Measurements from ENCODE around the gene TLCD5. TPM values are rescaled to one million over a fixed set of nuclear protein-coding genes. Genes with fewer than 3 reads are reported as not detected.

The TLCD5 gene
- total RNA-seq, 3 donors from 2014 or later, result 0.46 to 3.8 (median 0.51) TPM

- intact Hi-C loops (cut with DNase I, micrococcal nuclease), result loop anchor here in 1 of 2 donors (10.0 kb wide), 1 partner anchor 110 kb away; no protein-coding TSS in a partner anchor
- peaks cover 14% of the 10 kb centered on the region for H3K4me1 ChIP-seq (ENCODE audit: low read depth)
Observed at GRCh38 chr11:120334332-120334731, 9.2 kb downstream of the TLCD5 start.

GRCh38 chr11:120334894-120335462 lies 9.9 kb downstream of the TLCD5 start:
- no peaks in the 10 kb centered on the region for H3K36me3 ChIP-seq (ENCODE audit: low read depth)
- ATAC-seq (peak; percentile 37), DNase-seq (peak in 1 of 3 donors; percentile 94)
- no peak overlapping the region for H3K4me3 ChIP-seq
- intact Hi-C loops (cut with DNase I, micrococcal nuclease), result loop anchor here in 1 of 2 donors (10.0 kb wide), 1 partner anchor 110 kb away; no protein-coding TSS in a partner anchor
- peaks cover 21% of the 10 kb centered on the region for H3K4me1 ChIP-seq (ENCODE audit: low read depth)
- no peaks in the 10 kb centered on the region for H3K9me3 ChIP-seq
- TF ChIP-seq CTCF (IDR thresholded peaks at IDR 0.05), result peak; percentile 57

More at GRCh38 chr11:120334332-120334731, 9.2 kb downstream of the TLCD5 start:
- Histone ChIP-seq H3K9me3 (no peaks in the 10 kb centered on the region), H3K4me3 (no peak overlapping the region), H3K36me3 (ENCODE audit: low read depth) (no peaks in the 10 kb centered on the region)
- ATAC-seq (no peak), DNase-seq (no peak)
- no peak for TF ChIP-seq CTCF (IDR thresholded peaks at IDR 0.05)

DNA sequence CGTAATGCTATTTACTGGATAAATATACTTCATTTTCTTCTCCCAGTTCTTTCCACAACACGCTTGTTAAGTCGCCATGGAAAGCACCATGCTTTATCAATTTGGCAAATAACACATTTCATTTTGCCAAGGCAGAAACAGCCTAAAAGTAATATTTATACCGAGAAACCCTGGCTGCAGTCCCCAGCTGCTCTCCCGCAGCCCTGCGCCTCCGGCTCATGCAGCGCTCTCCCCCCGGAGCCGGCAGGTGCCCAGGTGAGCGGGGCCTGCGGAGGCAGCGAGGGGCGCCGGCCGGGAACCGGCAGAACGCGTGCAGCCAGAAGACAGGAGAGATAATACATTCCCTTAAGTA lies 10.4 kb downstream of the TLCD5 start:
- ATAC-seq (peak; percentile 28), DNase-seq (no peak)
- no peak for TF ChIP-seq CTCF (IDR thresholded peaks at IDR 0.05)
- no peaks in the 10 kb centered on the region for H3K36me3 ChIP-seq (ENCODE audit: low read depth)
- H3K4me3 ChIP-seq, result peak overlapping the region; percentile 62
- no peaks in the 10 kb centered on the region for H3K9me3 ChIP-seq
- H3K4me1 ChIP-seq (ENCODE audit: low read depth), result peaks cover 25% of the 10 kb centered on the region
- intact Hi-C loops (cut with DNase I, micrococcal nuclease), result loop anchor here in 1 of 2 donors (10.0 kb wide), 1 partner anchor 109 kb away; no protein-coding TSS in a partner anchor

GRCh38 chr11:120335908-120336640 lies 11.0 kb downstream of the TLCD5 start, which contains the start of gene ARHGEF12:
ARHGEF12 (plus strand) TSS chr11:120336413; CDS start chr11:120337244, 831 bp downstream.
- Histone ChIP-seq H3K4me3 (peak within 1 kb of the TSS; percentile 62), H3K36me3 (ENCODE audit: low read depth) (no peaks in the 10 kb centered on the region), H3K4me1 (ENCODE audit: low read depth) (peaks cover 29% of the 10 kb centered on the region), H3K9me3 (no peaks in the 10 kb centered on the region)
- DNase-seq (peak; percentile 96 to 97 (median 97)), ATAC-seq (peak; percentile 87)
- intact Hi-C loops (cut with DNase I, micrococcal nuclease), result loop anchor here in 1 of 2 donors (10.0 kb wide), 1 partner anchor 109 kb away; no protein-coding TSS in a partner anchor
- TF ChIP-seq CTCF (IDR thresholded peaks at IDR 0.05), result no peak

DNA sequence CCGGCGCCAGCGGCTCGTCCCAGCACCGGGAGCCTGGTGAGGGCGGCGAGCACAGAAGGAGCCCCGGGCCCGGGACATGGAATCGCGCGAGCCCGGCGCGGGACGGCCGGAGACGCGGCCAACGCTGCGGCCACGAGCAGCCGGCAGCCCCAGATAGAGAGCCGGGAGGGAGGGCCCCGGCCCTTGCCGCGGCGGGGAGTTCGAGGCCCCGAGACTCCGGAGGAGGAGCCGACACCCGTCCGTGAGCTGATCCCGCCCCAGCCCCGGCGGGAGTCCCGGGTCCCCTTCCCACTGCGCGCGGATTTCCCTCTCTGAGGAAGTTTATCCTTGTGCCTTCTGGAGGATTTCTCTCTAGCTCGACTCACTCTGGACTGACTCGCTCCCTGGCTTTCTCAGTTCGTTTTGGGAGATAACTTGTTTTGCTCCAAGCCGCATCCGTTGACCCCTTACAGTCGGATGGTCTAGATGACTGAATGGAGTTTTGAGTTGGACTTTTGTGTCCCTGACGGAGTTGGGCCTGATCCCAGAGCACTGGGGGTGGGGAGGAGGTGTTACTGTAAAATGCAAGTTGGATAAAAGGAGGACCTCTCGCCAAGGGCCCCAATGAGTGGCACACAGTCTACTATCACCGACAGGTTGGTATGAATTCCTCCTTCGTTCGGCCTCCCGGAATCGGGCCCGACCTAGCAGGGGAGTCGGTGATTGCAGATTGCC lies 11.7 kb downstream of the TLCD5 start:
- intact Hi-C loops (cut with DNase I, micrococcal nuclease), result loop anchor here in 1 of 2 donors (10.0 kb wide), 1 partner anchor 108 kb away; no protein-coding TSS in a partner anchor
- peak; percentile 58 for ATAC-seq
- H3K36me3 ChIP-seq (ENCODE audit: low read depth), result no peaks in the 10 kb centered on the region

More for the DNA sequence above, 11.7 kb downstream of the TLCD5 start:
- peaks cover 35% of the 10 kb centered on the region for H3K4me1 ChIP-seq (ENCODE audit: low read depth)
- H3K4me3 ChIP-seq, result peak overlapping the region; percentile 62
- no peak for TF ChIP-seq CTCF (IDR thresholded peaks at IDR 0.05)
- no peaks in the 10 kb centered on the region for H3K9me3 ChIP-seq
- DNase-seq, result peak; percentile 60 to 82 (median 76)

All from mucosa of descending colon (tissue), 3 donors.